H1 (cell line): ENCODE results near the gene PCDHGA11. TPM values are rescaled to one million over a fixed set of nuclear protein-coding genes. Genes with fewer than 3 reads are reported as not detected.
"Not testable (repeated sequence)": the region's sequence is repeated elsewhere in the genome, so short reads cannot be mapped to it uniquely, and the experiment has no call there.

Experiments
- CTCF ChIA-PET: fragments of 300-600 bp; sonication (Branson Sonifier 250); formaldehyde crosslinking; loops from one replicate; lab custom pipeline; 2021; ENCODE audit not compliant: partially characterized antibody; lab: Charles Lee
- POLR2A ChIA-PET: fragments of 300-600 bp; sonication (Branson Sonifier 250); formaldehyde crosslinking; loops from one replicate; lab custom pipeline; 2021; ENCODE audit warnings: inconsistent platforms; ENCODE audit not compliant: partially characterized antibody; lab: Charles Lee
- DNase-seq, 2 experiments: peaks; one replicate each; pipeline versions ENCODE4 v3.0.0 to v3.0.0-alpha.2; 2010 to 2022; ENCODE audit warnings: low spot score in 2 of 2, low read depth in 1 of 2, mixed read lengths in 1 of 2
- FAIRE-seq: peaks from 2 replicates; lab custom pipeline; 2011; peaks lifted over from hg19 to GRCh38; lab: Jason Lieb, UNC
- H2AFZ ChIP-seq: 2 replicates; pipeline ENCODE4 v1.8.1; 2012; ENCODE audit warnings: low read length, inconsistent platforms
- H2AK5ac ChIP-seq: 2 replicates; pipeline ENCODE4 v1.6.1; 2013; ENCODE audit warnings: low read depth, low read length
- H2BK120ac ChIP-seq: replicated peaks from 2 replicates; pipeline ENCODE3; 2013; ENCODE audit warnings: low read depth, low read length, inconsistent platforms
- H2BK12ac ChIP-seq: 2 replicates; pipeline ENCODE4 v1.6.1; 2013; ENCODE audit warnings: low read depth, low read length
- H2BK15ac ChIP-seq: 2 replicates; pipeline ENCODE4 v1.6.1; 2013; ENCODE audit warnings: low read length
- H2BK20ac ChIP-seq: 2 replicates; pipeline ENCODE4 v1.6.1; 2013; ENCODE audit warnings: low read length
- H2BK5ac ChIP-seq: 2 replicates; pipeline ENCODE4 v1.6.1; 2013; ENCODE audit warnings: low read depth, low read length
- H3K14ac ChIP-seq: 2 replicates; pipeline ENCODE4 v1.6.1; 2013; ENCODE audit warnings: inconsistent platforms; ENCODE audit not compliant: insufficient read length
- H3K18ac ChIP-seq: 2 replicates; pipeline ENCODE4 v1.6.1; 2013; ENCODE audit warnings: low read length; ENCODE audit errors: extremely low read depth
- H3K23ac ChIP-seq: 2 replicates; pipeline ENCODE4 v1.6.1; 2013; ENCODE audit warnings: inconsistent platforms; ENCODE audit not compliant: insufficient read length
- H3K23me2 ChIP-seq: 2 replicates; pipeline ENCODE4 v1.6.1; 2013; ENCODE audit warnings: low read depth, low read length
- H3K27ac ChIP-seq: 2 replicates; pipeline ENCODE4 v1.6.1; 2011; ENCODE audit warnings: low read depth, low read length, inconsistent platforms
- H3K27me3 ChIP-seq, 4 experiments: replicated peaks in 1 of 4; 1 replicate in 1 of 4; 2 replicates in 3 of 4; pipeline versions ENCODE4 v1.6.1 to v1.8.1; 2011 to 2013; ENCODE audit warnings: low read length in 3 of 4, mild to moderate bottlenecking in 3 of 4, inconsistent platforms in 2 of 4, mixed read lengths in 2 of 4, moderate library complexity in 1 of 4; ENCODE audit not compliant: control insufficient read depth in 3 of 4, insufficient read depth in 3 of 4; ENCODE audit errors: extremely low read depth in 1 of 4
- H3K36me3 ChIP-seq, 4 experiments: 2 replicates each; pipeline versions ENCODE4 v1.6.1 to v1.8.1; 2011 to 2013; ENCODE audit warnings: mild to moderate bottlenecking in 4 of 4, low read length in 3 of 4, moderate library complexity in 2 of 4, control low read depth in 1 of 4, inconsistent platforms in 1 of 4; ENCODE audit not compliant: insufficient read depth in 4 of 4, control insufficient read depth in 2 of 4
- H3K4ac ChIP-seq: replicated peaks from 2 replicates; pipeline ENCODE3; 2013; ENCODE audit warnings: low read length, low read depth, mixed read lengths, inconsistent platforms; ENCODE audit not compliant: insufficient read length
- H3K4me1 ChIP-seq, 4 experiments: replicated peaks in 1 of 4; 1 replicate in 1 of 4; 2 replicates in 3 of 4; pipeline versions ENCODE4 v1.6.1 to v1.8.1; 2011 to 2013; ENCODE audit warnings: low read length in 3 of 4, inconsistent platforms in 2 of 4, mixed read lengths in 1 of 4; ENCODE audit not compliant: insufficient read depth in 4 of 4, control insufficient read depth in 3 of 4
- H3K4me2 ChIP-seq, 2 experiments: 2 replicates each; pipeline versions ENCODE4 v1.6.1 to v1.8.1; 2011 to 2013; ENCODE audit warnings: low read depth in 2 of 2, low read length in 2 of 2, control low read depth in 1 of 2, inconsistent platforms in 1 of 2, mild to moderate bottlenecking in 1 of 2; ENCODE audit not compliant: insufficient read depth in 1 of 2
- H3K4me3 ChIP-seq, 4 experiments: fragments of 200-600, 300-600 bp in 1 of 4; sonication (generic), shearing (Covaris generic), sonication (Bioruptor Twin) in 1 of 4; 2 replicates each; pipeline versions ENCODE4 v1.5.1 to v1.8.1; 2011 to 2016; ENCODE audit warnings: low read length in 4 of 4, low read depth in 3 of 4, control low read depth in 2 of 4, inconsistent platforms in 2 of 4, mild to moderate bottlenecking in 2 of 4, mixed read lengths in 1 of 4, moderate library complexity in 1 of 4; ENCODE audit not compliant: insufficient read depth in 2 of 4; ENCODE audit errors: extremely low read depth in 1 of 4
- H3K56ac ChIP-seq: replicated peaks from 2 replicates; pipeline ENCODE3; 2013; ENCODE audit warnings: low read depth, mild to moderate bottlenecking, mixed read lengths, low read length, inconsistent platforms; ENCODE audit not compliant: insufficient read length
- H3K79me1 ChIP-seq: 2 replicates; pipeline ENCODE4 v1.6.1; 2013; ENCODE audit warnings: low read depth, low read length, control low read depth
- H3K79me2 ChIP-seq, 2 experiments: 2 replicates each; pipeline versions ENCODE4 v1.6.1 to v1.8.1; 2012 to 2013; ENCODE audit warnings: low read length in 2 of 2, mild to moderate bottlenecking in 2 of 2, inconsistent platforms in 1 of 2; ENCODE audit not compliant: insufficient read depth in 2 of 2, control insufficient read depth in 1 of 2
- H3K9ac ChIP-seq, 4 experiments: replicated peaks in 1 of 4; 1 replicate in 1 of 4; 2 replicates in 3 of 4; pipeline versions ENCODE4 v1.6.1 to v1.8.1; 2011 to 2013; ENCODE audit warnings: low read depth in 3 of 4, low read length in 3 of 4, control low read depth in 2 of 4, mild to moderate bottlenecking in 2 of 4, moderate library complexity in 2 of 4, inconsistent platforms in 1 of 4; ENCODE audit errors: extremely low read depth in 1 of 4
- H3K9me3 ChIP-seq, 2 experiments: 2 replicates each; pipeline versions ENCODE4 v1.6.1 to v1.8.1; 2012 to 2013; ENCODE audit warnings: mild to moderate bottlenecking in 2 of 2, moderate library complexity in 2 of 2, control low read depth in 1 of 2, inconsistent platforms in 1 of 2, low read depth in 1 of 2, low read length in 1 of 2, mixed read lengths in 1 of 2; ENCODE audit not compliant: insufficient read depth in 2 of 2
- H4K20me1 ChIP-seq, 2 experiments: replicated peaks in 1 of 2; 2 replicates each; pipeline versions ENCODE3 to v1.8.1; 2011 to 2013; ENCODE audit warnings: inconsistent platforms in 2 of 2, low read length in 2 of 2, mild to moderate bottlenecking in 1 of 2; ENCODE audit not compliant: insufficient read depth in 2 of 2, control insufficient read depth in 1 of 2
- H4K5ac ChIP-seq: 2 replicates; pipeline ENCODE4 v1.6.1; 2013; ENCODE audit warnings: low read length, low read depth, mixed read lengths, inconsistent platforms; ENCODE audit not compliant: insufficient read length
- H4K8ac ChIP-seq: 2 replicates; pipeline ENCODE4 v1.8.0; 2013; ENCODE audit warnings: mild to moderate bottlenecking, moderate library complexity, low read length, inconsistent platforms; ENCODE audit not compliant: insufficient read depth; ENCODE audit errors: extremely low read depth
- H4K91ac ChIP-seq: replicated peaks from 2 replicates; pipeline ENCODE3; 2013; ENCODE audit warnings: low read length, mixed read lengths, inconsistent platforms; ENCODE audit not compliant: insufficient read length
- ASH2L ChIP-seq: fragments of 200-600, 300-600 bp; sonication (generic); IDR thresholded peaks from one replicate; pipeline ENCODE4 v1.7.1; 2017; ENCODE audit warnings: low read length
- CREB1 ChIP-seq: IDR thresholded peaks from 2 replicates; pipeline ENCODE4 v1.6.1; 2012; ENCODE audit warnings: inconsistent platforms
- GABPA ChIP-seq: IDR thresholded peaks from 2 replicates; pipeline ENCODE4 v1.6.1; 2011; ENCODE audit warnings: mild to moderate bottlenecking, low read length, moderate library complexity, borderline replicate concordance; ENCODE audit not compliant: insufficient read depth
- JUND ChIP-seq: IDR thresholded peaks from 2 replicates; pipeline ENCODE4 v1.6.1; 2011; ENCODE audit warnings: mild to moderate bottlenecking, improper control_type of control experiment, low read length
- KDM4A ChIP-seq: IDR thresholded peaks from one replicate; pipeline ENCODE4 v1.7.1; 2012; ENCODE audit warnings: low read depth, mild to moderate bottlenecking, moderate library complexity, low read length, inconsistent platforms; ENCODE audit not compliant: severe bottlenecking
- NRF1 ChIP-seq: IDR thresholded peaks from 2 replicates; pipeline ENCODE4 v1.6.1; 2011; ENCODE audit warnings: mild to moderate bottlenecking, low read depth, low read length, improper control_type of control experiment
- PHF8 ChIP-seq: fragments of 200-600 bp; sonication (generic); conservative IDR thresholded peaks from 2 replicates; pipeline ENCODE4 v1.7.1; 2012; ENCODE audit warnings: low read depth, mild to moderate bottlenecking, inconsistent platforms, low read length, moderate library complexity
- RAD21 ChIP-seq, 2 experiments: IDR thresholded peaks in 1 of 2; conservative IDR thresholded peaks in 1 of 2; 2 replicates each; pipeline ENCODE4 v1.6.1; 2011; ENCODE audit warnings: low read depth in 2 of 2, low read length in 2 of 2, improper control_type of control experiment in 1 of 2, inconsistent platforms in 1 of 2, mild to moderate bottlenecking in 1 of 2, moderate library complexity in 1 of 2
- RBBP5 ChIP-seq: IDR thresholded peaks from 2 replicates; pipeline ENCODE4 v1.7.1; 2012; ENCODE audit warnings: low read depth, mild to moderate bottlenecking, inconsistent platforms, low read length, moderate library complexity, borderline replicate concordance
- TAF1 ChIP-seq: IDR thresholded peaks from 2 replicates; pipeline ENCODE4 v1.6.1; 2011; ENCODE audit warnings: mild to moderate bottlenecking, low read depth, low read length
- YY1 ChIP-seq: IDR thresholded peaks from 2 replicates; pipeline ENCODE4 v1.6.1; 2011; ENCODE audit warnings: low read depth, mild to moderate bottlenecking, low read length
- WGBS, 2 experiments: shearing (Covaris generic) in 1 of 2; methylation state at CpG; one replicate each; pipeline versions ENCODE4 v1.1.6 to v1.1.7; 2013 to 2015; ENCODE audit warnings: low lambda C conversion rate in 2 of 2, mixed read lengths in 2 of 2, inconsistent platforms in 1 of 2, low coverage in 1 of 2, missing lambda C conversion rate in 1 of 2; ENCODE audit not compliant: insufficient replicate concordance in 2 of 2, insufficient coverage in 1 of 2, insufficient read length in 1 of 2; ENCODE audit errors: extremely low coverage in 1 of 2, missing lambda C conversion rate in 1 of 2; 5-methylcytosine and 5-hydroxymethylcytosine counted together
- polyA plus RNA-seq, 7 experiments: library from polyadenylated mRNA; depleted of rRNA in 3 of 7; stranded (reverse) in 5 of 7; unstranded in 2 of 7; fragments of >200 nt in 5 of 7; fragments of 200-250 nt in 2 of 7; gene quantifications; 1 replicate in 5 of 7; 2 replicates in 1 of 7; 4 replicates in 1 of 7; pipeline versions ENCODE4 v1.2.1 to v1.2.3, GENCODE V29; 2011 to 2013; ENCODE audit warnings: missing spikeins in 2 of 7, mixed read lengths in 2 of 7
- total RNA-seq: library from RNA; stranded (reverse); fragmentation: NEBNext Ultra II Directional; extraction: Animal tissue kit (Norgen Biotek cat#: 25700); gene quantifications from 2 replicates; pipeline ENCODE4 v1.2.1, GENCODE V29; 2021

Gene PCDHGA11
- total and polyA plus RNA-seq, 2 of the 8 experiments (the other 6 are each of a cell fraction or from before 2014, with no cell fraction given), result 2.2 to 8.2 TPM

GRCh38 chr5:141417494-141418172 lies 3.2 kb upstream of the PCDHGA11 start, which contains the start of gene PCDHGB7:
Gene PCDHGB7, plus strand, starts transcription at chr5:141417677. Its CDS starts 183 bp downstream, at chr5:141417860.
- not testable (repeated sequence) for H3K79me1 ChIP-seq, H4K5ac ChIP-seq, H3K4ac ChIP-seq, H3K4me1 ChIP-seq, H2BK15ac ChIP-seq, H3K23ac ChIP-seq, H3K56ac ChIP-seq, H2BK5ac ChIP-seq, H3K27ac ChIP-seq, H2AK5ac ChIP-seq, H2AFZ ChIP-seq, H4K20me1 ChIP-seq, H2BK20ac ChIP-seq, H2BK12ac ChIP-seq, H3K79me2 ChIP-seq, FAIRE-seq, H3K14ac ChIP-seq, H3K23me2 ChIP-seq, H2BK120ac ChIP-seq, H3K18ac ChIP-seq, H4K91ac ChIP-seq
- ChIA-PET CTCF (interaction anchor here (0.6 to 23.3 kb wide), 45 partner anchors 11 to 282 kb away, joined by 3 to 1236 read pairs (median 4); partner anchors contain the start of genes PCDHB12, PCDHB13, PCDHB14 and PCDHB15), POLR2A (interaction anchor here (0.6 to 1.4 kb wide), 6 partner anchors 61 to 140 kb away, joined by 3 to 5 read pairs (median 4); no protein-coding TSS in a partner anchor)
- peak in 1 of 2 experiments; percentile 87 for DNase-seq
- 11% methylated on average over 35 of the region's 47 CpGs; no CpG with 5 or more reads in 1 of the 2 experiments for WGBS, 2 experiments
- Histone ChIP-seq H3K4me2 (peak within 1 kb of the TSS; percentile 60 to 65), H4K8ac (peak within 1 kb of the TSS; percentile 77), H3K9me3 (peaks cover 26 to 30% of the 10 kb centered on the region in 2 experiments), H3K4me3 (peak within 1 kb of the TSS; percentile 48 to 73 (median 62)), H3K36me3 (peaks cover 0 to 21% (median under 1%) of the 10 kb centered on the region in 4 experiments; a peak in 2 of 8 replicates), H3K27me3 (peaks cover 0 to 12% (median 6%) of the 10 kb centered on the region in 4 experiments; a peak in 4 of 7 replicates), H3K9ac (peak within 1 kb of the TSS in 3 of 4 experiments; percentile 34 to 56 (median 51); a peak in 5 of 7 replicates)
- TF ChIP-seq RBBP5 (peak; percentile 68), ASH2L (peak; percentile 95), PHF8 (0 out of 2 replicates have a peak, but pooled peaks have one; percentile 19), YY1 (0 out of 2 replicates have a peak, but pooled peaks have one; percentile 18), CREB1 (0 out of 2 replicates have a peak, but pooled peaks have one; percentile 38), TAF1 (peak; percentile 46; the same call in 1 of the 2 replicates), NRF1 (peak; percentile 32), JUND (0 out of 2 replicates have a peak, but pooled peaks have one; percentile 25), KDM4A (peak; percentile 96), RAD21 (IDR thresholded peaks at IDR 0.05 in 1 of 2, conservative IDR thresholded peaks at IDR 0.05 in 1 of 2; ENCODE audit: low read depth in 2 of 2, low read length in 2 of 2) (peak; percentile 93 to 94), GABPA (0 out of 2 replicates have a peak, but pooled peaks have one; percentile 28)
